Thyroid gland (tissue), 4 donors: Measurements from ENCODE around the gene XDH. TPM values are rescaled to one million over a fixed set of nuclear protein-coding genes. Genes with fewer than 3 reads are reported as not detected.
A peak's percentile ranks its signal among the peaks of the same experiment; 100 is the strongest.

Source experiments
- DNase-seq, 2 donors: peaks; one replicate each; pipeline ENCODE4 v3.0.0-alpha.2; 2019
- H3K27ac ChIP-seq, 3 donors: fragments of 200-600 bp; sonication (generic); 1 replicate in 2 of 3; 2 replicates in 1 of 3; pipeline ENCODE4 v1.5.1; 2016 to 2019; ENCODE audit warnings: mild to moderate bottlenecking in 1 of 3, moderate library complexity in 1 of 3
- H3K27me3 ChIP-seq: fragments of 200-600 bp; sonication (generic); one replicate; pipeline ENCODE4 v1.5.1; 2019
- H3K36me3 ChIP-seq, 2 donors: fragments of 200-600 bp; sonication (generic); one replicate each; pipeline ENCODE4 v1.5.1; 2016 to 2019
- H3K4me1 ChIP-seq, 2 donors: fragments of 200-600 bp; sonication (generic); one replicate each; pipeline ENCODE4 v1.5.1; 2017 to 2019
- H3K4me3 ChIP-seq, 3 donors: fragments of 200-600 bp; sonication (generic); replicated peaks in 1 of 3; 1 replicate in 2 of 3; 2 replicates in 1 of 3; pipeline ENCODE4 v1.5.1; 2016; ENCODE audit warnings: mild to moderate bottlenecking in 1 of 3
- H3K9me3 ChIP-seq: fragments of 200-600 bp; sonication (generic); one replicate; pipeline ENCODE4 v1.5.1; 2017
- CTCF ChIP-seq, 6 experiments: fragments of 200-600 bp in 3 of 6; fragments of 450-650 bp in 3 of 6; sonication (generic) in 3 of 6; IDR thresholded peaks; one replicate each; pipeline ENCODE4 v1.5.1; 2016 to 2019; ENCODE audit warnings: antibody characterized with exemption in 6 of 6, mild to moderate bottlenecking in 2 of 6, inconsistent platforms in 1 of 6, moderate library complexity in 1 of 6
- POLR2A ChIP-seq, 2 donors: fragments of 450-650 bp; IDR thresholded peaks; one replicate each; pipeline ENCODE4 v1.6.1; 2017; ENCODE audit warnings: antibody characterized with exemption in 2 of 2, mild to moderate bottlenecking in 2 of 2, moderate library complexity in 1 of 2
- WGBS, 2 donors: methylation state at CpG; one replicate each; pipeline ENCODE4 v1.1.5; 2017; 5-methylcytosine and 5-hydroxymethylcytosine counted together
- intact Hi-C: fragments of 100-400 bp; cut with DNase I; formaldehyde crosslinking; loops from one replicate; pipeline ENCODE4 v1.15.1; 2023
- total RNA-seq, 4 donors: library from RNA; depleted of rRNA; stranded (reverse); fragments of >200 nt; gene quantifications; one replicate each; pipeline ENCODE4 v1.2.3, GENCODE V29; 2016

Gene XDH
- total RNA-seq, 4 donors from 2014 or later = 0.13 to 2.6 (median 1.9) TPM; not detected in 1

DNA sequence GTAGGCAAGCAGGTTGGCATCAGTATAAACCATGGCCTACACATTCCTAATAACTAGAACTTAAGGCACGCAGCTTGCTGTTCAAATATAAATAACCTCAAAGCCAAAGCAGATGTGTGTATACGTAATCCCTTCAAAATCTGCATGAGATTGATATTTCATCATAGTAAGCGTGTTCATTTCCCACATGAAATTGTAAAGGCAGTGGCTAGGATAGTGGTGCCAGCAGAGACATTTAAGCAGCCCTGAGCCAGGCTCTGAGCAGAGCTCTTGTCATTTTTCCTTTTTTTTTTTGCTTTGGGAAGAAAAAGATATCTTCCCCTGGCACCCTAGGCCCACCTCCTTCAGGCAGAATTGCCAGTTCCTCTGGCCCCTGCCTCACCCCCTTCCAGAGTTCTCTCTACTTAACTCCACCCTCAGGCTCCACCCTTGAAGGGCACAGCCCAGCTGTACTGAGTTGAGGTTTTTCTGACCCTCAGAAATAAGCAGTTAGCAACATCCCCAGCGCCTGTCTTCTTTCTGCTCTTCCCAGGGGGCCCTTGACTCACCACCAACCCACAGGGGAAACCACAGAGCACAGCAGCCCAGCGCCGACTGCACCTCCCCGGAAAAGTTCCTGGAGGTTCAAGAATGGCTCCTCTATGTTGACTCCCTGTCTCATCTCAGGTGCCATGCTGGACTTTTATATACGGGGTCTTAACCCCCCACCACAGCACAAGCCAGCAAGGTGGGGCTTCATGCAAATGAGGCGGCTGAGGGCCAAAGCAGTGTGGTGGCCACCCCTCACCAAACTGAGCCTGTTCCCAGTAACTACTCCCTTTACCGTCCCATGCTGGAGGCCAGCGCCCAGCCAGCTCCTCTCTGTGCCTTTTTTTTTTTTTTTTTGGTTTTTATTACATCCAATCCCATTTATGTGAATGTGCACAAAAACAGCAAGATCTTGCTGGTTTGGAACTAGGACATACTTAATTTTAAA is 95.9 kb downstream of the XDH start:
- Histone ChIP-seq H3K27ac (peak overlapping the region in 1 of 3 donors; percentile 24), H3K36me3 (no peaks in the 10 kb centered on the region), H3K4me1 (peaks cover 0 to 3% of the 10 kb centered on the region in 2 donors), H3K4me3 (no peak overlapping the region), H3K27me3 (no peaks in the 10 kb centered on the region), H3K9me3 (no peaks in the 10 kb centered on the region)
- 84 to 85% methylated on average over 11 of the region's 11 CpGs for WGBS, 2 donors
- no peak for DNase-seq
- intact Hi-C loops = no loop called here
- TF ChIP-seq CTCF (IDR thresholded peaks at IDR 0.05) (no peak), POLR2A (IDR thresholded peaks at IDR 0.05) (no peak)

GRCh38 chr2:31317396-31317795 is 97.1 kb downstream of the XDH start:
- Histone ChIP-seq H3K9me3 (no peaks in the 10 kb centered on the region), H3K4me1 (peaks cover 0 to 3% of the 10 kb centered on the region in 2 donors), H3K4me3 (no peak overlapping the region), H3K36me3 (no peaks in the 10 kb centered on the region), H3K27ac (no peak overlapping the region), H3K27me3 (no peaks in the 10 kb centered on the region)
- no peak for DNase-seq
- WGBS, 2 donors = 61 to 76% methylated on average over 3 of the region's 3 CpGs
- no peak for TF ChIP-seq POLR2A (IDR thresholded peaks at IDR 0.05)
- TF ChIP-seq CTCF (IDR thresholded peaks at IDR 0.05) = no peak
- intact Hi-C loops = no loop called here

- peaks cover 0 to 3% of the 10 kb centered on the region in 2 donors for H3K4me1 ChIP-seq
- intact Hi-C loops = no loop called here
Observed at GRCh38 chr2:31314761-31315160, 99.8 kb downstream of the XDH start.

GRCh38 chr2:31312898-31313297 is 101.6 kb downstream of the XDH start:
- Histone ChIP-seq H3K36me3 (no peaks in the 10 kb centered on the region), H3K4me3 (no peak overlapping the region), H3K9me3 (no peaks in the 10 kb centered on the region), H3K4me1 (no peaks in the 10 kb centered on the region), H3K27me3 (no peaks in the 10 kb centered on the region), H3K27ac (no peak overlapping the region)
- no peak for DNase-seq
- WGBS, 2 donors = 88 to 90% methylated on average over 3 of the region's 3 CpGs
- intact Hi-C loops = no loop called here
- TF ChIP-seq CTCF (IDR thresholded peaks at IDR 0.05) (no peak), POLR2A (IDR thresholded peaks at IDR 0.05) (no peak)

More at GRCh38 chr2:31314761-31315160, 99.8 kb downstream of the XDH start:
- DNase-seq = no peak
- Histone ChIP-seq H3K27ac (no peak overlapping the region), H3K36me3 (no peaks in the 10 kb centered on the region), H3K4me3 (no peak overlapping the region), H3K27me3 (no peaks in the 10 kb centered on the region), H3K9me3 (no peaks in the 10 kb centered on the region)
- 80 to 84% methylated on average over 2 of the region's 2 CpGs for WGBS, 2 donors
- TF ChIP-seq POLR2A (IDR thresholded peaks at IDR 0.05) (no peak), CTCF (IDR thresholded peaks at IDR 0.05) (no peak)

DNA sequence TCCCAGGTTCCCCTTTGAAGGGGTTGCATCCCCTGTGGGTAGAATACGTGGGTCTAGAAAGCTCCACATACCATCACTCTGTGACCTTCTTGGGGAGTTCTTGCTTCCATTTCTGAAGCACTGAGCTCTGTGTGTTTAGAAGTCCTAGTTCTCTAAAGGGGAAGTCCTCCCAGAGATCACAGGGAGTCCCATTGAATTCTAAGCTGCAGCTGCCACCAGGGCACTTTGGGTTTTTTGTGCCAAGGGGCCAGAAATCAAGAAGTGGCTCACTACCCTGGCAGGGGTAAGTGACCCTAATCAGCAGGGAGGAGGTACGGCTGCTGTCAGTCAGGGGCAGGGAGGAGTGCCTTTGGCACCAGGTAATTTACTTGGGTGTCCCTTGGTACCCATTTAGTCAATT is 109.7 kb downstream of the XDH start:
- WGBS, 2 donors = 80 to 83% methylated on average over 2 of the region's 2 CpGs
- H3K27me3 ChIP-seq = no peaks in the 10 kb centered on the region
- intact Hi-C loops = no loop called here
- no peaks in the 10 kb centered on the region for H3K4me1 ChIP-seq
- DNase-seq = no peak
- no peak for TF ChIP-seq POLR2A (IDR thresholded peaks at IDR 0.05)
- no peak for TF ChIP-seq CTCF (IDR thresholded peaks at IDR 0.05)
- H3K4me3 ChIP-seq = no peak overlapping the region
- H3K9me3 ChIP-seq = no peaks in the 10 kb centered on the region
- H3K36me3 ChIP-seq = no peaks in the 10 kb centered on the region
- H3K27ac ChIP-seq = no peak overlapping the region
